HepG2 (cell line): ENCODE measurements around the gene ZSCAN31. TPM values are rescaled to one million over a fixed set of nuclear protein-coding genes. Genes with fewer than 3 reads are reported as not detected.
A peak's percentile ranks its signal among the peaks of the same experiment; 100 is the strongest.

Experiments used
- CHD2 ChIP-seq: IDR thresholded peaks from 2 replicates; pipeline ENCODE4 v1.6.1; 2011; ENCODE audit warnings: low read depth, low read length, improper control_type of control experiment
- GABPB1 ChIP-seq: IDR thresholded peaks from 2 replicates; pipeline ENCODE4 v1.6.1; 2016; ENCODE audit warnings: mild to moderate bottlenecking, missing genetic modification reagents, moderate library complexity, missing compliant biosample characterization
- GTF3A ChIP-seq: sonication (generic); formaldehyde crosslinking; conservative IDR thresholded peaks from 2 replicates; pipeline ENCODE4 v1.4.0; 2020; ENCODE audit warnings: mild to moderate bottlenecking, missing genetic modification reagents
- KAT7 ChIP-seq: IDR thresholded peaks from 2 replicates; pipeline ENCODE4 v1.6.1; 2018; ENCODE audit warnings: borderline replicate concordance, missing compliant biosample characterization
- LCORL ChIP-seq, 2 experiments: fragments of 450-650 bp in 1 of 2; sonication (generic) in 1 of 2; formaldehyde crosslinking in 1 of 2; IDR thresholded peaks; 2 replicates each; pipeline versions ENCODE4 v1.5.0 to v1.6.1; 2017 to 2020; ENCODE audit warnings: antibody characterized with exemption in 1 of 2, missing genetic modification reagents in 1 of 2
- RBM22 ChIP-seq: fragments of 200-400 bp; formaldehyde crosslinking; optimal IDR thresholded peaks from 2 replicates; pipeline ENCODE3; 2017; ENCODE audit warnings: mild to moderate bottlenecking, low read length, moderate library complexity
- SRY ChIP-seq: sonication (generic); formaldehyde crosslinking; IDR thresholded peaks from 2 replicates; pipeline ENCODE4 v1.8.0; 2022; ENCODE audit warnings: mild to moderate bottlenecking, missing genetic modification reagents
- STAT5B ChIP-seq: sonication (generic); formaldehyde crosslinking; IDR thresholded peaks from 2 replicates; pipeline ENCODE4 v1.4.0; 2020; ENCODE audit warnings: missing genetic modification reagents
- TGIF2 ChIP-seq: IDR thresholded peaks from 2 replicates; pipeline ENCODE4 v1.6.1; 2016; ENCODE audit warnings: control low read depth, missing compliant biosample characterization
- ZFY ChIP-seq: sonication (generic); formaldehyde crosslinking; IDR thresholded peaks from 2 replicates; pipeline ENCODE4 v1.4.0; 2020; ENCODE audit warnings: missing genetic modification reagents
- ZNF136 ChIP-seq: sonication (generic); formaldehyde crosslinking; IDR thresholded peaks from 2 replicates; pipeline ENCODE4 v1.8.1; 2022; ENCODE audit warnings: low read depth, mild to moderate bottlenecking, moderate library complexity, missing genetic modification reagents
- ZNF333 ChIP-seq: sonication (generic); formaldehyde crosslinking; IDR thresholded peaks from 2 replicates; pipeline ENCODE4 v1.4.0; 2020; ENCODE audit warnings: mild to moderate bottlenecking, missing genetic modification reagents, borderline replicate concordance
- ZNF501 ChIP-seq: sonication (generic); formaldehyde crosslinking; IDR thresholded peaks from 2 replicates; pipeline ENCODE4 v1.5.1; 2020; ENCODE audit warnings: mild to moderate bottlenecking, moderate library complexity, missing genetic modification reagents
- polyA plus RNA-seq, 8 experiments: library from polyadenylated mRNA; depleted of rRNA in 3 of 8; stranded (reverse) in 7 of 8; unstranded in 1 of 8; fragments of >200 nt; fragmentation: Illumina TruSeq in 4 of 8; extraction: Trizol in 4 of 8; gene quantifications; 2 replicates each; pipeline versions ENCODE4 v1.2.1 to v1.2.3, GENCODE V29; 2011 to 2016; ENCODE audit warnings: low read depth in 4 of 8, missing spikeins in 1 of 8, mixed read lengths in 1 of 8; ENCODE audit not compliant: insufficient read depth in 1 of 8
- total RNA-seq, 5 experiments: library from RNA; depleted of rRNA; stranded (reverse); fragments of >200 nt; fragmentation: Illumina TruSeq; extraction: Trizol; gene quantifications; 2 replicates each; pipeline ENCODE4 v1.2.3, GENCODE V29; 2016; ENCODE audit warnings: low read depth in 1 of 5
- TF ChIP-seq, protein P1 (sequence below): sonication (generic); formaldehyde crosslinking; conservative IDR thresholded peaks from 2 replicates; pipeline ENCODE4 v1.8.0; 2022; ENCODE audit warnings: mild to moderate bottlenecking, moderate library complexity, missing genetic modification reagents
- TF ChIP-seq, protein P2 (sequence below): sonication (generic); formaldehyde crosslinking; conservative IDR thresholded peaks from 2 replicates; pipeline ENCODE4 v1.8.1; 2023; ENCODE audit warnings: missing genetic modification reagents
- TF ChIP-seq, protein P3 (sequence below): sonication (generic); formaldehyde crosslinking; IDR thresholded peaks from 2 replicates; pipeline ENCODE4 v1.4.0; 2020; ENCODE audit warnings: mild to moderate bottlenecking, missing genetic modification reagents, borderline replicate concordance
- TF ChIP-seq, protein P4 (sequence below): sonication (generic); formaldehyde crosslinking; IDR thresholded peaks from 2 replicates; pipeline ENCODE4 v1.8.0; 2022; ENCODE audit warnings: low read depth, missing genetic modification reagents

ZSCAN31 gene
- total and polyA plus RNA-seq, 2 of the 13 experiments (the other 11 are each of a cell fraction or from before 2014, with no cell fraction given): 5.3 to 6.2 TPM

DNA sequence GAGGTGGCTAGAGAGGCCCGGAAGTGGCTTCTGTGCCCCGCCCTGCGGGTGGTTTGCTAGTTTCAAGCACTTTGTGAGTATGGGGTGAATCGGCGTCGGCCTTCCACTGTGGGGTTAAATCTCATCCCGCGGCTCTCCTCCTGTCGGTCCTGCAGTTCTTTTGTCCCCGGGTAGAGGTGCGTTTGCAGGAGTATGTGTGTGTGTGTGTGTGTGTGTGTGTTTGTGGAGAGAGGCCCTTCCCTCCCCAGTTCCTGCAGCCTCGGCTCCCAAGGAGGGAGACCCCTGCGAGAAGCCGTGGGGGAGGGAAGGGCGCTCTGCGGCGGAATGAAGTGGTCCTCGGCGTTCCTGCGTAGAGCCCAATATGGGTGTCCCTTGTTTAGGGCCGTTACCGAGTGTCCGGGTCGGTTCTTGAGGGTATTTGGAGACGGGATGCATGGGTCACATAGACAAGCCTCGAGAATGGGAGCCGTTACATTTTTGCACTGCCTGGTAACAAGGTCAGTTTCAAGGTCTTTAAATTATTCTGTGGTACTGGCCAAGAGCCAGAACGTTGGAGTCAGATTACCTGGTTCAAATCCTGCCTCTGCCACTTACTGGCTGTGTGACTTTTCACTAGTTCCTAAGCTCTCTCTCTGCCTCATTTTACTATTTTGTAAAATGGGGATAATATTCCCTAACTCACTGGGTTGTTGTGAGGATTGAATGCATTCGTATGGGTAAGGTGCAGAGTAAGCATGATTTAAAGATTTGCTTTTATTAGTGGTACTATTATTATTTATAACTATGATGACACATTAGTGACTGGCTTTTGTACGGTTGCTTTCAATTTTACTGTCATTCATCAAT lies 14.2 kb upstream of the ZSCAN31 start, which contains the start of gene ZKSCAN3 (continued):
- TF ChIP-seq, protein P1, sequence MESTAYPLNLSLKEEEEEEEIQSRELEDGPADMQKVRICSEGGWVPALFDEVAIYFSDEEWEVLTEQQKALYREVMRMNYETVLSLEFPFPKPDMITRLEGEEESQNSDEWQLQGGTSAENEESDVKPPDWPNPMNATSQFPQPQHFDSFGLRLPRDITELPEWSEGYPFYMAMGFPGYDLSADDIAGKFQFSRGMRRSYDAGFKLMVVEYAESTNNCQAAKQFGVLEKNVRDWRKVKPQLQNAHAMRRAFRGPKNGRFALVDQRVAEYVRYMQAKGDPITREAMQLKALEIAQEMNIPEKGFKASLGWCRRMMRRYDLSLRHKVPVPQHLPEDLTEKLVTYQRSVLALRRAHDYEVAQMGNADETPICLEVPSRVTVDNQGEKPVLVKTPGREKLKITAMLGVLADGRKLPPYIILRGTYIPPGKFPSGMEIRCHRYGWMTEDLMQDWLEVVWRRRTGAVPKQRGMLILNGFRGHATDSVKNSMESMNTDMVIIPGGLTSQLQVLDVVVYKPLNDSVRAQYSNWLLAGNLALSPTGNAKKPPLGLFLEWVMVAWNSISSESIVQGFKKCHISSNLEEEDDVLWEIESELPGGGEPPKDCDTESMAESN: peak; percentile 39; the same call in 1 of the 2 replicates
- TF ChIP-seq GTF3A (CRISPR knock-in tag) (no peak), TGIF2 (CRISPR knock-in tag) (0 out of 2 replicates have a peak, but pooled peaks have one; percentile 38), CHD2 (no peak), ZNF333 (CRISPR knock-in tag) (no peak; the same call in 1 of the 2 replicates), LCORL (IDR thresholded peaks at IDR 0.05) (no peak), LCORL (CRISPR knock-in tag; IDR thresholded peaks at IDR 0.05) (peak; percentile 59), ZNF136 (peak; percentile 95; the same call in 1 of the 2 replicates), ZNF501 (CRISPR knock-in tag) (peak; percentile 99), KAT7 (peak; percentile 91), RBM22 (peak; percentile 34), GABPB1 (CRISPR knock-in tag) (peak; percentile 95), SRY (CRISPR knock-in tag) (peak; percentile 48; the same call in 1 of the 2 replicates), STAT5B (CRISPR knock-in tag) (no peak), ZFY (peak; percentile 82)
- TF ChIP-seq, protein P2, sequence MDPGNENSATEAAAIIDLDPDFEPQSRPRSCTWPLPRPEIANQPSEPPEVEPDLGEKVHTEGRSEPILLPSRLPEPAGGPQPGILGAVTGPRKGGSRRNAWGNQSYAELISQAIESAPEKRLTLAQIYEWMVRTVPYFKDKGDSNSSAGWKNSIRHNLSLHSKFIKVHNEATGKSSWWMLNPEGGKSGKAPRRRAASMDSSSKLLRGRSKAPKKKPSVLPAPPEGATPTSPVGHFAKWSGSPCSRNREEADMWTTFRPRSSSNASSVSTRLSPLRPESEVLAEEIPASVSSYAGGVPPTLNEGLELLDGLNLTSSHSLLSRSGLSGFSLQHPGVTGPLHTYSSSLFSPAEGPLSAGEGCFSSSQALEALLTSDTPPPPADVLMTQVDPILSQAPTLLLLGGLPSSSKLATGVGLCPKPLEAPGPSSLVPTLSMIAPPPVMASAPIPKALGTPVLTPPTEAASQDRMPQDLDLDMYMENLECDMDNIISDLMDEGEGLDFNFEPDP: 0 out of 2 replicates have a peak, but pooled peaks have one; percentile 70
- TF ChIP-seq, protein P3, sequence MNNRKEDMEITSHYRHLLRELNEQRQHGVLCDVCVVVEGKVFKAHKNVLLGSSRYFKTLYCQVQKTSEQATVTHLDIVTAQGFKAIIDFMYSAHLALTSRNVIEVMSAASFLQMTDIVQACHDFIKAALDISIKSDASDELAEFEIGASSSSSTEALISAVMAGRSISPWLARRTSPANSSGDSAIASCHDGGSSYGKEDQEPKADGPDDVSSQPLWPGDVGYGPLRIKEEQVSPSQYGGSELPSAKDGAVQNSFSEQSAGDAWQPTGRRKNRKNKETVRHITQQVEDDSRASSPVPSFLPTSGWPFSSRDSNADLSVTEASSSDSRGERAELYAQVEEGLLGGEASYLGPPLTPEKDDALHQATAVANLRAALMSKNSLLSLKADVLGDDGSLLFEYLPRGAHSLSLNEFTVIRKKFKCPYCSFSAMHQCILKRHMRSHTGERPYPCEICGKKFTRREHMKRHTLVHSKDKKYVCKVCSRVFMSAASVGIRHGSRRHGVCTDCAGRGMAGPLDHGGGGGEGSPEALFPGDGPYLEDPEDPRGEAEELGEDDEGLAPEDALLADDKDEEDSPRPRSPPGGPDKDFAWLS (CRISPR knock-in tag): no peak
- TF ChIP-seq, protein P4, sequence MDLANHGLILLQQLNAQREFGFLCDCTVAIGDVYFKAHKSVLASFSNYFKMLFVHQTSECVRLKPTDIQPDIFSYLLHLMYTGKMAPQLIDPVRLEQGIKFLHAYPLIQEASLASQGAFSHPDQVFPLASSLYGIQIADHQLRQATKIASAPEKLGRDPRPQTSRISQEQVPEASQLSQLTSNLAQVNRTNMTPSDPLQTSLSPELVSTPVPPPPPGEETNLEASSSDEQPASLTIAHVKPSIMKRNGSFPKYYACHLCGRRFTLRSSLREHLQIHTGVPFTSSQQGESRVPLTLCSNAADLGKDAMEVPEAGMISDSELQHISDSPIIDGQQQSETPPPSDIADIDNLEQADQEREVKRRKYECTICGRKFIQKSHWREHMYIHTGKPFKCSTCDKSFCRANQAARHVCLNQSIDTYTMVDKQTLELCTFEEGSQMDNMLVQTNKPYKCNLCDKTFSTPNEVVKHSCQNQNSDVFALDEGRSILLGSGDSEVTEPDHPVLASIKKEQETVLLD (CRISPR knock-in tag): 0 out of 2 replicates have a peak, but pooled peaks have one; percentile 59
